ENCODE results near the gene PIK3C2G.

Gene PIK3C2G

DNA sequence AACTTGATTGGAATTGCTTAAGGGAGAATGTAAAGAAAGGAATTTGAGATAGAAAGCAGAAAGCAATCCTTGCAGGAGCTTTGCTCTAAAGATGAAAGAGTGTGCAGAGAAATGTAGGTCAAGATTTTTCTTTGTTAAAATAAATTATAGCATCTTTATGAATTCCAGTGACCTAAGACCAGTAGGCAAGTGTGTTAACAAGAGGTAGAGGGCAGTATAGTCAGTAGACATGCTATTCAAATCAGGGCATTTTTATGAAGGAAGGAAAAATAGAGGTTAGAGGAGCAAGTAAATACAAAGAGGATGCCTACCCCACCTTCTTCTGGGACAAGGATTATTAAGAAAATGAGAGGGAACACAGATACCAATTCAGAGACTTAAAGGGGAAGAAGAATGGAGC is 328.0 kb downstream of the PIK3C2G start:
- Histone ChIP-seq H3K9me3 (no peaks in the 10 kb centered on the region), H3K4me3 (ENCODE audit: low read depth in 1 of 2, low read length in 1 of 2) (no peak overlapping the region), H3K27ac (no peak overlapping the region), H3K36me3 (no peaks in the 10 kb centered on the region), H3K4me1 (ENCODE audit: control insufficient read depth in 1 of 2, insufficient read depth in 1 of 2, low read depth in 1 of 2, low read length in 1 of 2) (no peaks in the 10 kb centered on the region), H3K27me3 (no peaks in the 10 kb centered on the region)
- TF ChIP-seq, protein P1, sequence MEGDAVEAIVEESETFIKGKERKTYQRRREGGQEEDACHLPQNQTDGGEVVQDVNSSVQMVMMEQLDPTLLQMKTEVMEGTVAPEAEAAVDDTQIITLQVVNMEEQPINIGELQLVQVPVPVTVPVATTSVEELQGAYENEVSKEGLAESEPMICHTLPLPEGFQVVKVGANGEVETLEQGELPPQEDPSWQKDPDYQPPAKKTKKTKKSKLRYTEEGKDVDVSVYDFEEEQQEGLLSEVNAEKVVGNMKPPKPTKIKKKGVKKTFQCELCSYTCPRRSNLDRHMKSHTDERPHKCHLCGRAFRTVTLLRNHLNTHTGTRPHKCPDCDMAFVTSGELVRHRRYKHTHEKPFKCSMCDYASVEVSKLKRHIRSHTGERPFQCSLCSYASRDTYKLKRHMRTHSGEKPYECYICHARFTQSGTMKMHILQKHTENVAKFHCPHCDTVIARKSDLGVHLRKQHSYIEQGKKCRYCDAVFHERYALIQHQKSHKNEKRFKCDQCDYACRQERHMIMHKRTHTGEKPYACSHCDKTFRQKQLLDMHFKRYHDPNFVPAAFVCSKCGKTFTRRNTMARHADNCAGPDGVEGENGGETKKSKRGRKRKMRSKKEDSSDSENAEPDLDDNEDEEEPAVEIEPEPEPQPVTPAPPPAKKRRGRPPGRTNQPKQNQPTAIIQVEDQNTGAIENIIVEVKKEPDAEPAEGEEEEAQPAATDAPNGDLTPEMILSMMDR (IDR thresholded peaks at IDR 0.05), result no peak

DNA sequence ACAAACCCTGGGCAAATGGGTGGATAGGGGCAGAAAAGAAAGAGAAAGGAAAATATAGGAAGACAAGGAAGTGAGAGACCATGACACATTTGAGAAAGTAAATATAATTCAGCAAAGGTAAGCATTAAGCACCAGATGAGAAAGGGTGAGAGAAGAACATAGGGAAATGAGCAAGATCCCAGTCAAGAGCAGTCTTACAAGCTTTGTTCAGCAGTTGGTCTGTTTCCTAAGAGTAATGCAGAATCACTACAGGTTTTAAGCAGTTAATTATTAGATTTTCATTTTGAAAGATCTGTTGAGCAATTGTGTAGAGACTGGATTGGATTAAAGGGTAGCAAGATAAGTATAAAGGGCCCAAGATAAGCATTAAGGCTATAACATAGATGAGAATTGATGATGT is 330.2 kb downstream of the PIK3C2G start:
- Histone ChIP-seq H3K4me1 (ENCODE audit: control insufficient read depth in 1 of 2, insufficient read depth in 1 of 2, low read depth in 1 of 2, low read length in 1 of 2) (no peaks in the 10 kb centered on the region), H3K27ac (no peak overlapping the region), H3K4me3 (ENCODE audit: low read depth in 1 of 2, low read length in 1 of 2) (no peak overlapping the region), H3K27me3 (no peaks in the 10 kb centered on the region), H3K36me3 (no peaks in the 10 kb centered on the region), H3K9me3 (peaks cover 4% of the 10 kb centered on the region)
- TF ChIP-seq, protein P1 (IDR thresholded peaks at IDR 0.05), result no peak

DNA sequence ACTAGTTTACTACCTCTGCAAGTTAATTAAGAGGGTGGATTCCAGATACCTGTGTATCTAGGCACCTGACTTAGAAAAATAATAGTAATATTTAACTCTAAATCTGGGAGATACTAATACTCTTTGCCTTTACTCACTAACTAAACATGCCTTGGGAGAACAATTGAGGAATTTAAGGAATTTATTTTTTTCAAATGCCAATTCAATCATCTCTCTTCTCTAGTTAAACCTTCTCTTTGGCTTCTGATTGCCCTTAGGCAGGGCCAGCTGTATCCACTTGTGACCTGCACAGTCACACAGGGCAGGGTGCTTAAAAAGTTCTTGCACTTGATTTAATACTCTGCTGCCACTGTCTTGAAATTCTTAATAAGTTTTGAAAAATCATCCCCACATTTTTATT is 334.1 kb downstream of the PIK3C2G start:
- TF ChIP-seq, protein P1 (IDR thresholded peaks at IDR 0.05), result no peak
- Histone ChIP-seq H3K9me3 (peaks cover 4% of the 10 kb centered on the region), H3K27ac (no peak overlapping the region), H3K4me1 (ENCODE audit: control insufficient read depth in 1 of 2, insufficient read depth in 1 of 2, low read depth in 1 of 2, low read length in 1 of 2) (no peaks in the 10 kb centered on the region), H3K36me3 (no peaks in the 10 kb centered on the region), H3K27me3 (no peaks in the 10 kb centered on the region), H3K4me3 (ENCODE audit: low read depth in 1 of 2, low read length in 1 of 2) (no peak overlapping the region)

DNA sequence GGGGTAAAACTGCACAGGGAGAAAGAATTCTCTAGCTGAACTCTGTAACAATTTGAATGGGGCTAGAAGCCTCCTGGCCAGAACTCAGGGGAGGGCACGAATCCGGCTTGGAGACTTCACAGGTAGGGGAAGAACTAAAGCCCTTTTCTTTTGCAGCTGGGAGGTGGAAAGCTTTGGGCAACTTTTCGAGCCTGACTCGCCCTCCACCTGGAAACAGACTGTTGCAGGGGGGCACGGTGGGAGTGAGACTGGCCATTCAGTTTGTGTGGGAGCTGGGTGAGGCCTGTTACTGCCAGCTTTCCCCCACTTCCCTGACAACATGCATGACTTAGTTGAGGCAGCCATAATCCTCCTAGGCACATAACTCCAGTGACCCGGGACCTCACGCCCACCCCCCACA is 340.6 kb downstream of the PIK3C2G start:
- no peaks in the 10 kb centered on the region for H3K36me3 ChIP-seq
- no peaks in the 10 kb centered on the region for H3K27me3 ChIP-seq
- H3K4me1 ChIP-seq (ENCODE audit: control insufficient read depth in 1 of 2, insufficient read depth in 1 of 2, low read depth in 1 of 2, low read length in 1 of 2), result no peaks in the 10 kb centered on the region
- H3K9me3 ChIP-seq, result no peaks in the 10 kb centered on the region
- H3K27ac ChIP-seq, result no peak overlapping the region
- no peak overlapping the region for H3K4me3 ChIP-seq (ENCODE audit: low read depth in 1 of 2, low read length in 1 of 2)
- TF ChIP-seq, protein P1 (IDR thresholded peaks at IDR 0.05), result no peak

DNA sequence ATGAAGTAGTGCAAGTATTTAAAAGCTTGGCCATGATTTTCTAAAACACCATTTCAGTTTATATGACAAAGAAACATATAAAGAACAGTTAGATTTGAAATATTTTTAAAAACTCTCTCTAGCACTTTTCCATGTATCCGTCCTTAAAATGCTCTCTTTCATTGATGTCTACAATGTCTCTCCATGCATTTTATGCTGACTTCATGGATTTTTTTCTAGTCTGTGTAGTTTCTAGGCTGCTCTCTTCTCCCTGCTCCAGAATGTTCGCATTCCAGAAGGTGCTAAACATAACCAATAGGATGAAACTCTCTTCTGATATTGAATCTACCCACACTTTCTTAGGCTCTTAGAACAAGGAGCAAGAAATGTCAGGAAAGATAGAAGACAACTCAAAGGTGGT is 351.7 kb downstream of the PIK3C2G start:
- Histone ChIP-seq H3K27ac (no peak overlapping the region), H3K27me3 (no peaks in the 10 kb centered on the region), H3K4me3 (ENCODE audit: low read depth in 1 of 2, low read length in 1 of 2) (no peak overlapping the region), H3K9me3 (no peaks in the 10 kb centered on the region), H3K36me3 (no peaks in the 10 kb centered on the region), H3K4me1 (ENCODE audit: control insufficient read depth in 1 of 2, insufficient read depth in 1 of 2, low read depth in 1 of 2, low read length in 1 of 2) (no peaks in the 10 kb centered on the region)
- TF ChIP-seq, protein P1 (IDR thresholded peaks at IDR 0.05), result no peak

DNA sequence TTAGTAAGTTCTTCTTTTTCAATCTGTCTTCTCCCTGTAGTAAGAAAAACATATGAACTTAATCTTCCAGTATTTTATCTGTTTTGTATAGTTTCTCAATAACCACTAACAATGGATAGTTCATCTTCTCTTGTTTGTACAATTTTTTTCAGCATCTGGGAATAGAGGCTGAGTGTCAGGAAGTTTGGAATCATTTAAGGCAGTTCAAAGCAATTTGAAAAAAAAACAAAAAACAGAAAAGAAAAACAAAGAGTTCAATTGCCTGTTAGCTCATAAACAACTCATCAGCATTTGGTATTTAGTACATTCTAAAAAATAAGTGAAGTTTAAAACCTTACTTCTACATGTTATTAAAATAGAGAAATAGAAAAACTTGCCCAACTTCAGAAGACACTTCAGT is 359.7 kb downstream of the PIK3C2G start:
- H3K4me3 ChIP-seq (ENCODE audit: low read depth in 1 of 2, low read length in 1 of 2), result no peak overlapping the region
- H3K27ac ChIP-seq, result no peak overlapping the region
- H3K4me1 ChIP-seq (ENCODE audit: control insufficient read depth in 1 of 2, insufficient read depth in 1 of 2, low read depth in 1 of 2, low read length in 1 of 2), result no peaks in the 10 kb centered on the region
- no peaks in the 10 kb centered on the region for H3K9me3 ChIP-seq
- H3K36me3 ChIP-seq, result no peaks in the 10 kb centered on the region
- TF ChIP-seq, protein P1 (IDR thresholded peaks at IDR 0.05), result no peak
- no peaks in the 10 kb centered on the region for H3K27me3 ChIP-seq
